AG09319 (cell line): ENCODE data around the gene CLIP4.

ENCODE experiments used
- DNase-seq: peaks from one replicate; pipeline ENCODE4 v3.0.0-alpha.2; 2010; ENCODE audit warnings: low read depth; ENCODE audit errors: extremely low read depth
- CTCF ChIP-seq: IDR thresholded peaks from 2 replicates; pipeline ENCODE4 v1.5.1; 2011; ENCODE audit warnings: low read depth, mild to moderate bottlenecking, inconsistent platforms, low read length, moderate library complexity

The CLIP4 gene

GRCh38 chr2:29123617-29124349, 8.6 kb downstream of the CLIP4 start:
- DNase-seq: peak; percentile 23
- TF ChIP-seq CTCF: no peak

GRCh38 chr2:29124504-29124903, 9.3 kb downstream of the CLIP4 start:
- DNase-seq: no peak
- no peak for TF ChIP-seq CTCF

DNA sequence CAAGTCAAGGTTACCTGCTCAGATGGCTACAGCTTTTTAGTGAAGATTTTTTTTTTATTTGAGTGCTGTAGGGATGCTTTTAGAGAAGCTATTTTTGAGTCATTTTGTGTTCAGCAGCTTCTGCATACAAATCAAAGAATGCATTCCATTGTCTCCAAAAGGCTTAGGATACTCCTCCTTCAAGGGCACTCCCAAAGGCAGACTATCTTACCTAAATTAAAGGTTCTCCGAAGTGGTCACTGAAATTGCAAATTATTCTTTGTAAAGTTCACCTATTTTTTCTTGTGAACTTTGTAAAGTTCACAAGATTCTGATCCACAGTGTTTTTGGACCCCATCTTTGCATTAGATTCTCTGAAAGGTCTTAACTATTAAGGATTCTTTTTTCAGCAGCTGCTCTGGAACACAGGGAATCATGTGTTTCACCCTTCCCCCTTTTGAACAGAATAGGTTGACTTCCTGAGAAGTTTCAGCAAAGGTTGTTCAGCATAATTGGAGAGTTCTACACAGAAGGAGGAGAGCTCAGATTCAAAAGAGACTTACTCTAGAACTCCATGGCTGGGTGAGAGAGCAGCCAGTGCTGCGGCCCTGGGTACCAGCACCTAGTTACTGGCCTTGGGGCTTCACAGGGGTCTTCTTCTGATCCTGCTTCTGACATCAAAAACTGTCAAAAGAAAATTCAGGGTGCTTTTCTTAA, 14.5 kb downstream of the CLIP4 start:
- no peak for TF ChIP-seq CTCF
- no peak for DNase-seq

GRCh38 chr2:29130295-29130694, 15.1 kb downstream of the CLIP4 start:
- DNase-seq: peak; percentile 67

DNA sequence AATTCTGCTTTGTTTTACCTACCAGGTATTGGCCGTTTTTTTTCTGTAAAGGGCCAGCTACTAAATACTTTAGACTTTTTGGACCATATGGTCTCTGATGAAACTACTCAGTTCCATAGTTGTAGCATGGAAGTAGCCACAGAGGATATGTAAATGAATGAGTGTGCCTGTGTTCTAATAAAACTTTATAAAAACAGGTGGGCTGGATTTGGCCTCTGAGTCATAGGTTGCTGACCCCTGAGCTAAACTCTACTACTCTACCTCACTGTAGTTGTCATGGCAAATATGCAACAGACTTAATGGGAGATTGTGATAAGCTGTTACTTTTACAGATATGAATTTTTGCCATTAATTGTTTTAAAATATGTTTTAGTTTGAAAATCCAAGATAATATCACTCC, 19.7 kb downstream of the CLIP4 start:
- DNase-seq: no peak
- TF ChIP-seq CTCF: no peak

More at GRCh38 chr2:29130295-29130694, 15.1 kb downstream of the CLIP4 start:
- TF ChIP-seq CTCF: no peak

DNA sequence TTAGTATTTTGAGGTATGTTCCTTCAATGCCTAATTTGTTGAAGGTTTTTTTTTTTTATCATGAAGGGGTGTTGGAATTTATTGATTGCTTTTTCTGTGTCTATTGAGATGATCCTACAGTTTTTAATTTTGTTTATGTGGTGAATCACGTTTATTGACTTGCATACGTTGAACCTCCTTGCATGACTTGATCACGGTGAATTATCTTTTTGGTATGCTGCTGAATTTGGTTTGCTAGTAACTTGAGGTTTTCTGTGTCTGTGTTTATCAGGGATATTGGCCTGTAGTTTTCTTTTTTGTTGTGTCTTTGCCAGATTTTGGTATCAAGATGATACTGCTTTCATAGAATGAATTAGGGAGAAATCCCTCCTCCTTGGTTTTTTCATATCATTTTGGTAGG, 23.9 kb downstream of the CLIP4 start:
- TF ChIP-seq CTCF: no peak
- no peak for DNase-seq

DNA sequence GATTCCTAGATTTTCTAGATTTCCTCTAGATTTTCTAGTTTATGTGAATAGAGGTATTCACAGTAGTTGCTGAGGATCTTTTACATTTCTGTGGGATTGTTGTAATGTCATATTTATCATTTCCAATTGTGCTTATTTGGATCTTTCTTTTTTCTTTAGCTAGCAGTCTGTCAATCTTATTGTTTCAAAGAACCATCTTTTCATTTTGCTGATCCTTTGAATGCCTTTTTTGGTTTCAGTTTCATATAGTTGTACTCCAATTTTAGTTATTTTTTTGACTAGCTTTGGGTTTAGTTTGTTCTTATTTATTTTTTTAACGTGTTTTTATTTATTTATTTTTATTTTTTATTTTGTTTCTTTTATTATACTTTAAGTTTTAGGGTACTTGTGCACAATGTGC, 24.5 kb downstream of the CLIP4 start:
- no peak for DNase-seq
- TF ChIP-seq CTCF: no peak
